SU-DHL-6 (cell line): ENCODE data around the gene PREX1.
"Not testable (repeated sequence)": the region's sequence is repeated elsewhere in the genome, so short reads cannot be mapped to it uniquely, and the experiment has no call there.

Experiments
- H2AFZ ChIP-seq: fragments of 200-600 bp; sonication (generic); 2 replicates; pipeline ENCODE4 v1.6.1; 2014; ENCODE audit warnings: low read depth, mild to moderate bottlenecking, moderate library complexity, mixed read lengths, antibody characterized with exemption, low read length; ENCODE audit not compliant: severe bottlenecking
- H3F3A ChIP-seq: fragments of 200-600 bp; shearing (Covaris generic); 2 replicates; pipeline ENCODE4 v1.6.0; 2016; ENCODE audit warnings: antibody characterized with exemption, mild to moderate bottlenecking; ENCODE audit not compliant: insufficient read depth
- H3K27ac ChIP-seq: fragments of 200-600 bp; sonication (generic); 2 replicates; pipeline ENCODE4 v1.5.1; 2016; ENCODE audit warnings: low read depth, mild to moderate bottlenecking, low read length, moderate library complexity, mixed read lengths
- H3K27me3 ChIP-seq: fragments of 200-600 bp; sonication (generic), shearing (Covaris generic); 2 replicates; pipeline ENCODE4 v1.6.0; 2014; ENCODE audit warnings: mild to moderate bottlenecking, low read length
- H3K36me3 ChIP-seq: fragments of 200-600 bp; sonication (generic); 2 replicates; pipeline ENCODE4 v1.6.1; 2014; ENCODE audit warnings: mild to moderate bottlenecking, low read length, mixed read lengths
- H3K4me2 ChIP-seq: fragments of 300-600, 200-600 bp; shearing (Covaris generic), sonication (generic); 2 replicates; pipeline ENCODE4 v1.6.0; 2014; ENCODE audit warnings: low read length, low read depth, mild to moderate bottlenecking; ENCODE audit not compliant: poor library complexity, severe bottlenecking
- H3K4me3 ChIP-seq: fragments of 200-600 bp; sonication (generic); 2 replicates; pipeline ENCODE4 v1.5.1; 2014; ENCODE audit warnings: antibody characterized with exemption, low read length, mild to moderate bottlenecking, mixed read lengths; ENCODE audit not compliant: insufficient read depth, poor library complexity, severe bottlenecking
- H3K79me2 ChIP-seq: fragments of 200-600 bp; sonication (generic); 2 replicates; pipeline ENCODE4 v1.6.1; 2014; ENCODE audit warnings: mild to moderate bottlenecking, low read length, moderate library complexity; ENCODE audit not compliant: insufficient read depth
- H3K9ac ChIP-seq: fragments of 200-600 bp; sonication (generic); 2 replicates; pipeline ENCODE4 v1.7.0; 2014; ENCODE audit warnings: mild to moderate bottlenecking, low read length
- H3K9me2 ChIP-seq: fragments of 200-600 bp; sonication (generic); replicated peaks from 2 replicates; pipeline ENCODE4 v1.6.1; 2014; ENCODE audit warnings: low read length; ENCODE audit not compliant: insufficient read depth
- H3K9me3 ChIP-seq: fragments of 200-600 bp; sonication (generic); 2 replicates; pipeline ENCODE4 v1.6.1; 2014; ENCODE audit warnings: low read length, mixed read lengths; ENCODE audit not compliant: insufficient read depth
- H4K20me1 ChIP-seq: fragments of 200-600 bp; sonication (generic); 2 replicates; pipeline ENCODE4 v1.6.1; 2014; ENCODE audit warnings: low read depth, mild to moderate bottlenecking, antibody characterized with exemption, low read length, moderate library complexity, mixed read lengths
- CTCF ChIP-seq: fragments of 200-600 bp; sonication (generic); IDR thresholded peaks from one replicate; pipeline ENCODE4 v1.5.1; 2017; ENCODE audit warnings: antibody characterized with exemption, mild to moderate bottlenecking, low read length, moderate library complexity; ENCODE audit not compliant: insufficient read depth, poor library complexity, severe bottlenecking
- EZH2phosphoT487 ChIP-seq: fragments of 200-600 bp; sonication (generic), shearing (Covaris generic); conservative IDR thresholded peaks from 2 replicates; pipeline ENCODE4 v1.6.1; 2018; ENCODE audit warnings: mild to moderate bottlenecking, antibody characterized with exemption, low read length, moderate library complexity, mixed read lengths

PREX1 gene

GRCh38 chr20:48812600-48813445 is 15.0 kb downstream of the PREX1 start:
- no peaks in the 10 kb centered on the region for H3K79me2 ChIP-seq
- H3K27ac ChIP-seq = no peak overlapping the region
- no peaks in the 10 kb centered on the region for H3K36me3 ChIP-seq
- H3K4me3 ChIP-seq = no peak overlapping the region
- no peak overlapping the region for H3K9ac ChIP-seq
- H3F3A ChIP-seq = no peaks in the 10 kb centered on the region
- no peaks in the 10 kb centered on the region for H3K27me3 ChIP-seq
- TF ChIP-seq CTCF = no peak
- no peak for TF ChIP-seq EZH2phosphoT487
- no peaks in the 10 kb centered on the region for H3K9me2 ChIP-seq
- no peaks in the 10 kb centered on the region for H3K9me3 ChIP-seq
- H4K20me1 ChIP-seq = no peaks in the 10 kb centered on the region
- H2AFZ ChIP-seq = no peak overlapping the region
- H3K4me2 ChIP-seq = no peak overlapping the region

- H2AFZ ChIP-seq, H3F3A ChIP-seq, H3K27me3 ChIP-seq, H3K79me2 ChIP-seq, H3K4me3 ChIP-seq, H3K27ac ChIP-seq, H3K9ac ChIP-seq, H3K9me2 ChIP-seq, H3K4me2 ChIP-seq, H3K36me3 ChIP-seq, H3K9me3 ChIP-seq, H4K20me1 ChIP-seq: not testable (repeated sequence)
Observed at GRCh38 chr20:48812114-48812513, 15.7 kb downstream of the PREX1 start.

GRCh38 chr20:48809673-48810072 is 18.1 kb downstream of the PREX1 start:
- no peak overlapping the region for H3K4me2 ChIP-seq
- H3K9ac ChIP-seq = no peak overlapping the region
- 0 out of 2 replicates have a peak, but pooled peaks cover 5% of the 10 kb centered on the region for H3K9me3 ChIP-seq
- TF ChIP-seq EZH2phosphoT487 (no peak), CTCF (no peak)
- H3F3A ChIP-seq = no peaks in the 10 kb centered on the region
- no peaks in the 10 kb centered on the region for H4K20me1 ChIP-seq
- no peaks in the 10 kb centered on the region for H3K9me2 ChIP-seq
- no peaks in the 10 kb centered on the region for H3K79me2 ChIP-seq
- H3K36me3 ChIP-seq = no peaks in the 10 kb centered on the region
- H2AFZ ChIP-seq = no peak overlapping the region
- H3K4me3 ChIP-seq = no peak overlapping the region
- no peak overlapping the region for H3K27ac ChIP-seq
- H3K27me3 ChIP-seq = no peaks in the 10 kb centered on the region

- Histone ChIP-seq H3K9me3 (0 out of 2 replicates have a peak, but pooled peaks cover 5% of the 10 kb centered on the region), H3F3A (no peaks in the 10 kb centered on the region), H2AFZ (no peak overlapping the region), H4K20me1 (no peaks in the 10 kb centered on the region), H3K9ac (no peak overlapping the region), H3K27me3 (no peaks in the 10 kb centered on the region), H3K4me3 (no peak overlapping the region), H3K9me2 (no peaks in the 10 kb centered on the region), H3K79me2 (no peaks in the 10 kb centered on the region), H3K36me3 (no peaks in the 10 kb centered on the region), H3K4me2 (no peak overlapping the region), H3K27ac (no peak overlapping the region)
- no peak for TF ChIP-seq EZH2phosphoT487
Observed at GRCh38 chr20:48808382-48809034, 19.3 kb downstream of the PREX1 start.
